ENCODE results near the gene NCAM1.

GRCh38 chr11:113240389-113240788, 279.2 kb downstream of the NCAM1 start:
- TF ChIP-seq CTCF (IDR thresholded peaks at IDR 0.05) = no peak
- TF ChIP-seq ZFX (IDR thresholded peaks at IDR 0.05; ENCODE audit: borderline replicate concordance) = no peak

All from 22Rv1 (cell line).